GM10847 (cell line): Measurements from ENCODE around the gene KIAA1614.

ENCODE experiments used
- POLR2A ChIP-seq: IDR thresholded peaks from 2 replicates; pipeline ENCODE4 v1.6.1; 2011; ENCODE audit not compliant: insufficient read length; ENCODE audit errors: extremely low read depth

KIAA1614 gene

DNA sequence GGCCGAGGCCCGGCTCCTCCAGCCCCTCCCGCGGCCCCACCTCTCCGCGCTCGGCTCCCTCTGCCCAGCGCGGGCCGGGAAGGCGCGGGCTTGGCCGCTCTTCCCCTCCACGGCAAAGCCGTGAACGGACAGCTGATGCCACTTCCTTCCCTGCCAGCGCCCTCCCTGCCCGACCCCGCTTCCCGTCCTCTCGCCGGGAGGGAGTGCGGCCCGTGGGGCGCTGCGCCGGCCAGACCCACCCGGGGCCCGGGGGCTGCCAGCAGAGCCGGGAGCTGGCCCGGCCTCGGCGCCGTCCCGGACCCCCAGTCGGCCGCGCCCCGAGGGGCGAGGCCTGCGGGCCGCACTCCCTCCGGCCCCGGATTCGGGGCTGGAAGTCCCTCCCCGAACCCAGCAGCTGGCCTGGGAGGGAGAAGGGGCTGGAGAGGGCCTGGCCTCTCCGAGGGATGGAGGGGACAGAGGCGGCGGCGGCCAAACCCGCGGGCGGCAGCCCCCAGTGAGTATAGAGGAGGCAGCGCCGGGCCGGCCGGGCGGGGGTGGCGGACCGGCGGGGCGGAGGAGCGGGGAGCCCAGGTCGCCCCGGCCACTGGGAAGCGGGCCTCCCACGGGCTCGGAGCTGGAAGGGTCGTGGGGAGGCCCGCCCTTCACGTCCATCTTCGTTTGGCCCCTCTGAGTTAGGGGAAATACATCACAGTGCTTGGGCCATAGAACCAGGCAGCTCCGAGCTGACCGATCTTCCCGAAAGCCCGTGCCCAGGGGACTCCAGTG lies at the start of gene KIAA1614:
KIAA1614 (plus strand) TSS at position 97 of the 765 bp plus-strand sequence; CDS start at position 444, 347 bp downstream.
- TF ChIP-seq POLR2A: peak; percentile 22

DNA sequence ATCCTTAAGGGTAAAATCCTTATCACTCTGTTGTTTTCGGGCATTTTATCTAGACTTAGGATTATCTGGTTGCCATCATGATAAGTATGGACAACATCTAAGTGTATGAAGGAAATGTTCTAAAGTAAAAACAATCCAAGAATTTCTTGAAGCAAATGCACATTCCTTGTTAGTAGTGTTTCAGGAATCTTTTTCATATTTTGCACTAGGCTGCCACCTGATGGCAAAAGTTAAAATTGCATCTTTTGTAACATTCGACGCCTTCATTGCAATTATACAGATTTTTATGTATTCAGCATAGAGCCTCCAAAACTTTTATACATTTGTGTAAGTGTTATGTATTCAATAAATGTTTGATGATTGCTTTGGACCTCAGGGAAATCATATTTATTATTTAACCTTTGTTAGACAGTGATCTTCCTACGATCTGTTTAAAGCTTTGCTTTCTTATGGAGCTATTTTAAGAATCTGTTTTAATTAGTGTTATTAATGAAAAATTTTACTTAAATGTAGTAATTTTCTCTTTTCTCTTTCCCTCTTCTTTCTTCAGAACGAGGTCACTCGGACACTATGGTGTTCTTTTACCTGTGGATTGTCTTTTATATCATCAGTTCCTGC lies 49.4 kb upstream of the KIAA1614 start:
- no peak for TF ChIP-seq POLR2A

- TF ChIP-seq POLR2A: no peak
Measured at GRCh38 chr1:180881806-180882509, 30.7 kb upstream of the KIAA1614 start.

GRCh38 chr1:180884588-180885300 lies 28.0 kb upstream of the KIAA1614 start:
- no peak for TF ChIP-seq POLR2A

DNA sequence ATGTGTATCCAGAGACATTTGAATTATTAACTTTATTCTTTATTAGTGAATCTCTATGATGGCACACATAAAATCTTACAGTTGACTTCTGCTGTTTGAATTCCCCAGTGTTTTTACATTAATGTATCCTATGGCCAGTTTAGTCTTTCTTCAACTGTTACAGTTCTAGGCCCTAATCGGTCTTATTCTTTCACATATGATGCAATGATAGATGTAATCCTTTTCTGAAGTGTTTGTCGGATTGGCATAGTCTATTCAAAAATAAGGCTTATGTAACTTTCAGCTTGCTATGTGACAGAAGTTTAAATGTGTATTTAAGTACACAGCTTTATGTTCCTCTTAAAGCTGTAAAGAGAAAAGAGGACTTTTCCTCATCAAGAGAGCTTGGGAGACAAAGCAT lies 26.4 kb upstream of the KIAA1614 start:
- no peak for TF ChIP-seq POLR2A

- no peak for TF ChIP-seq POLR2A
Measured at GRCh38 chr1:180887841-180888240, 24.9 kb upstream of the KIAA1614 start.

DNA sequence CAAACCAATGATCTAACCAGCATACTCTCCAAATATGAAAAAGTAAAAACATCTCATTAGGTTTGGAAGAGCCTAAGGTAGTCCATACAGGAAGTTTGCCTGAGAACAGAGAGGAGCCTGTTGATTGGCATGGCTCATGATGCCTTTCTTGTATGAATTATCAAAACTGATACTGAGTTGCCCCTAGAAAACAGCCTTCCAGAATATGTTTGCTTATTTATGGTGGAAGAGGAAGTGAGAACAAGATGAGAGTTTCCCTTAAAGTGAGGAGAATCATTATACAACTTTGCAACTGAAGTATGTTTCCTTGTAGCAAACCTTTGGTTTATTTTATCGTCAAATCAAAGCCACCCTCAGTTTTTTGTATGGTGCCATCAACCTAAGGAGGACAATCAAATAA lies 23.8 kb upstream of the KIAA1614 start:
- TF ChIP-seq POLR2A: no peak

GRCh38 chr1:180889325-180889724 lies 23.4 kb upstream of the KIAA1614 start:
- no peak for TF ChIP-seq POLR2A

DNA sequence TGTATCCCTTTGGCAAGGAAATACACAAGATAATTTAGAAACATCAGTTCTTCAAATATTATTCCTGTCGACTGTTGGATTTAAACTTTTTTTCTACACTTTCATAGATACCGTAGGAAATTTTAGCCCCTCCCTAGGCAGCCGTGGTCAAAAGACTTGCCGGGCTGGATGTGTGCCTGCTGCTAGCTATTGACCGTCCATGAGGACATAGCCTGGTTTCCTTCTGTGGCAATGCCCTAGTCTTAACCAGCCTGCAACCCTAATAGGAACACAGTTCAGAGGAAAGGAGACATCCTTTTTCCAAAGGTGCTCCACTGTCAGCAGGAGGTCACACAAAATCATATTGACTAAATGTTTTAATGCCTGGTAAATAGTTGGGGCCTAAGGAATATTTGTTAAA lies 20.4 kb upstream of the KIAA1614 start:
- no peak for TF ChIP-seq POLR2A

DNA sequence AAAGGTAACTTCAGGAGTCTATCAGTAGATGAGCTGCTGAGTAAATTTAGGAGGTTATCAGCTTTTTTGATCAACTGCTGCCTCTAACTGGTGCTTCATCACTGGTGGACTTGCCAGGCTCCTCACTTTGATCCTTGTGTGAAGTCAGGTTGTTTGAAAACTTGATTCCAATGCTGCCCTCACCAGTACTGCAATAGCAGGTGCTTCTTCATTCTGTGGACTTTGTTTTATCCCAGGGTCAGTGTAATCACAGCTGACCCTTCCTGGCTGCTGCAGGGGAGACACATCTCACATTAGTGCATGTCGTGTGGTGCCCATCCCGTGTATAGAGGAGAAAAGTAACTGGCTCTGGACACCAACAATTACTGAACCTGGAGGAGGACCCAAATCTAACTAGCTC lies 20.0 kb upstream of the KIAA1614 start:
- no peak for TF ChIP-seq POLR2A

DNA sequence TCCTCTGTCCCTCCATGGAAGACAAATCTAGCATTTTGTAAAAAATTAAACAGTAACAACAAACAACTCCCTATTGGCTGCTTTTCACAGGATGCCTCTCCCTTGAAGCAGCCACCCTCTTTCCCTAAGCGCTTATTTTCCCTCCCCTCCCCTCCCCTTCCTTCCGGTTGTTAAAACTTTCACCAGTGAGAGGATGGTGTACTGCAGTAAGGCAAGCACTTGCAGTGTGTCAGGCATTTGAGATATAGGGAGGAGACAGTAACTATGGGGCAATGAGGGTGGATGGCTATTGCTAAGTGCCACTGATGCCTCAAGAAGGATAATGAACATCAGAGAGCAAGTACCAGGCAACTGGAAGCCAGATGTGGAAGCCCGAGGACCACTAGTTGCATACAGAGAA lies 19.1 kb upstream of the KIAA1614 start:
- no peak for TF ChIP-seq POLR2A

- TF ChIP-seq POLR2A: no peak
Measured at GRCh38 chr1:180896161-180896560, 16.5 kb upstream of the KIAA1614 start.

DNA sequence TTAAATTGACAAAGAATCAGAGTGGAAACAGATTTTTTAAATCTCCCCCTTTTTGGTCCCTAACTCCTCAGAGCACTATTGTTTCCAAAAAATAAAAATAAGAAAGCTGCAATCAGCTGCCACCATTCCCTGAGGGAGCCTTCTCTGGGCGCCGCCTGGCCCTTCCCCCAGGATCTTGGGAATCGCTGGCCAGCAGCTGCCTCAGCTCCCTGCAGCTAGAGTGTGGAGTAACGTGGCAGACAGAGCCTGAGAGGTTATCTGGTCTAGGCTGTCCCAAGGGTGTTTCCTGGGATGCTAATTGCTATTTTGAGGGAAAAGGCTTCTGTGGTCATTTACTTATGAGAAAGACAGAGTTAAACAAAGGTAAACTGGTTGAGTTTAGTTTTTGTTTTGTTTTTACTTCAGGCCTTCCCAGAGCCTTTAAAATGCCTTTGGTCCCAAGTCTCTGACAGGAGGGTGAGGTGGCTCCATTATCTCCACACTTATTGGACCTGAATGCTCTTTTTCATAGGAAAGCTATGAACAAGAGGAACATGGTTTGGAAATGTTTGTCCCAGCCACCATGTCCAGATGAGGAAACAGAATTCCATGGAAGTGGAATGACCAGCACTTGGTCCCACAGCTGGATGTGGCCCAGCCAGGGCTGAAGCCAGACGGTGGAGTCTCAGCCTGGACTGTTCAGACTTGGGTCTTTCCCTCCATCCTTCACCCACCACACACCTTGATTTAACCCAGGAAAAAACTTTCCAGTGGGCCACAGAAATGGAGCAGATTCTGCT lies 14.1 kb upstream of the KIAA1614 start:
- no peak for TF ChIP-seq POLR2A

DNA sequence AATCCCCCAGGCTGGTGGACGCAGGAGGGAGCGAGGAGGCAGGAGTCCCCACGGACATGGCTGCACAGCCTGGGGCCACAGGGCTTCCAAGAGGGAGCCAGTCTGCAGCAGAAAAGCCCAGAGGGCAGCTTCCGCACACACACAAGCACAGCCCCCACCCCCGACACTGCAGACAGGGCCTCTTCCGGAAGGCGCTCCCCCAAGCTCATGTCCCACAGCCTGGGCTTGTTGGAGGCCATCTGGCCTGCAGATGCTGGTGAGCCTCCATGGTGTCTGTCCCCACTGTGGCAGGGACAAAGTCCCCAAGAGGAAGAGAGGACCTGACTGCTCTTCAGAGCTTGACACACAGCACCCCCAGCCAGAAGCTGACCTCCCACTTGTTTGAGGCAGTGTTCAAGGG lies 13.4 kb upstream of the KIAA1614 start:
- TF ChIP-seq POLR2A: no peak
